HG03469 (cell line): Measurements from ENCODE around the gene NSUN2.
"Not testable (repeated sequence)": the region's sequence is repeated elsewhere in the genome, so short reads cannot be mapped to it uniquely, and the experiment has no call there.

Source experiments
- ATAC-seq: cut with Tn5 transposase; IDR thresholded peaks from one replicate; pipeline ENCODE4 v1.9.1; 2021; ENCODE audit warnings: mild to moderate bottlenecking, moderate library complexity, moderate number of reproducible peaks; ENCODE audit not compliant: unreplicated experiment

Gene NSUN2

GRCh38 chr5:6645571-6646362, 12.9 kb upstream of the NSUN2 start:
- not testable (repeated sequence) for ATAC-seq

GRCh38 chr5:6644794-6645241, 12.0 kb upstream of the NSUN2 start:
- ATAC-seq, result no peak

GRCh38 chr5:6642655-6643054, 9.8 kb upstream of the NSUN2 start:
- ATAC-seq, result no peak

DNA sequence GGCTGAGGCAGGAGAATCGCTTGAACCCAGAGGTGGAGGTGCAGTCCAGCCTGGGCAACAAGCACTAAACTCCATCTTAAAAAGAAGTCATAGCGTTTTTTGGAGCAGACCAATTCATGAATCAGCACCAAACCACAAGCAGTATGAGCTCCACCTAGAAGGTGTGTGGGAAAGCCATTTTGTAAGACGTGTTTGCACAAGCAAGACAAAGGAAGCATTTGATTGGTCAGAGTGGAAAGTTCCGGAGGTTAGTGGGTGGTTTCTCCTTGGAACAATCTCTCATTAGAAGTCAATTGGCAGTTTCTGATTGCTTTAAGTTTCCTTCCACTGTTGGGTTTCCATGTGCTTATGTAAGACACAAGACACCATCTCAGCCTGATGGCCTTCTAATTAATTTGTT, 5.4 kb upstream of the NSUN2 start:
- ATAC-seq, result no peak

DNA sequence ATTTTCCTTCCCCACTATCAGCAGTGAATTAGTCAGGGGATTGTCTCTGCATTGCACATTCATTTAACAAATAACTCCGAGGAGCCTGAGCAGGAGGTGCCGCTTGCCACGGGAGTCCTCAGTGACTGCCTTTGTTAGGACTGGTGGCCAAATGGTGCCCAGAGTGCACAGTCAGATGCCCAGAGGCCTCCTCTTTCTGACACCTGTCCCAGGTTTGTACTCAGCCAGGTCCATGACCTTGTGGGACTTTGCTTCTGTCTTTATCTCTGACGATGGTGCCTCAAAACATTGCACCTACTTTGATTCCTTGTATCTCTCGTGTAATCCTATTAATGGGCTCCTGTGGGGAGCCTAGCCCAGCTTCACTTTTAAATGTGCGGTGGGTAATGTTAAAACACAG, 4.7 kb upstream of the NSUN2 start:
- ATAC-seq, result no peak

DNA sequence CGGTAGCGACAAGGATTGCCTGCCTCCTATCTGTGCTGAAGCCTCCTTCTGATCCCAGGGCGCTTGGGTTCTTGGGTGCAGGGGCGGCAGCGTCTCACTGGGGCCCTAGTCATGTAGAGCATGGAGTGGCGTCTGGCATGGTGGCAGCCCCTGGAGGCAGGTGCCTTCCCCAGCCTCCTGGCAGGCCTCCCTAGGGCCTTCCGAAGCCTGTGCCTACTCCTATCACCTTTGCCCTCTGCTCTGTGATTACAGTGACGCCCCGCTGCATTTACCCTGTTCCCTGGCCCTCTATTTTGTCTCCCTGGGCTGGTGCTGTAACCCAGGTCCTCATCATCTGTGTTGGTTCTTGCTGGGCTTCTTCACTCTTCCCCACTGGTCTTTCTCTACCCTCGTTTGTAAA, 4.2 kb upstream of the NSUN2 start:
- ATAC-seq, result no peak

GRCh38 chr5:6636293-6636692, 3.4 kb upstream of the NSUN2 start:
- ATAC-seq, result no peak

DNA sequence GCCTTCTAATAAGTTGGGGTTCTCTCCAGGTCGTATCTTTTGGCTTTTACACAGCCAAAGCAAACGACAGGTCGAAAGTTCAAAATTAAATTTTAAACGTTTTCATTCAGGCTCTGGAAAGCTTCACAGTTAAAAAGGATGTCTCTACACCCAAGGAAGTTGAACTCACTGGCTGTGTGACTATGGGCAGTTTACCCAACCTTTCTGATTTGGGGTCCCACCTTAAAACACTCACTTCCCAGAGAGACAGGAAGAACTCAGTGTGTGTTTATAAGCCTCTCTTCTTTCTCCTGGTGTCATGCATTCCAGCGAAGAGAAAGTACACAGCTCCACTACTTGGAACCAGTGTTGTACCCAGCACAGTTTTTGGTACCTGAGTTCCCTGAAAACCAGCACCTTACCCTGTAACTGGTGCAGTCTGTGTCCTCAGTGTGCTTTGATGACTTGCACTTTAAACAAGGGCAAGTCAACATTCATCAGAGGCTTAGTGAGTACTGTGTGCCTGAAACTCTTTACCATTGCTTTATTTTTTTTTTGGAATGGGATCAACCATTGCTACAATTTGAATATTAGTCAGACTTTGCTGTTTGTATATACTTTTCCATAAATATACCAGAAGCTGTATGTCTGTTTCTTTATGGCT, 2.1 kb upstream of the NSUN2 start:
- ATAC-seq, result no peak

- ATAC-seq, result no peak
Measured at GRCh38 chr5:6634306-6634705, 1.5 kb upstream of the NSUN2 start.

DNA sequence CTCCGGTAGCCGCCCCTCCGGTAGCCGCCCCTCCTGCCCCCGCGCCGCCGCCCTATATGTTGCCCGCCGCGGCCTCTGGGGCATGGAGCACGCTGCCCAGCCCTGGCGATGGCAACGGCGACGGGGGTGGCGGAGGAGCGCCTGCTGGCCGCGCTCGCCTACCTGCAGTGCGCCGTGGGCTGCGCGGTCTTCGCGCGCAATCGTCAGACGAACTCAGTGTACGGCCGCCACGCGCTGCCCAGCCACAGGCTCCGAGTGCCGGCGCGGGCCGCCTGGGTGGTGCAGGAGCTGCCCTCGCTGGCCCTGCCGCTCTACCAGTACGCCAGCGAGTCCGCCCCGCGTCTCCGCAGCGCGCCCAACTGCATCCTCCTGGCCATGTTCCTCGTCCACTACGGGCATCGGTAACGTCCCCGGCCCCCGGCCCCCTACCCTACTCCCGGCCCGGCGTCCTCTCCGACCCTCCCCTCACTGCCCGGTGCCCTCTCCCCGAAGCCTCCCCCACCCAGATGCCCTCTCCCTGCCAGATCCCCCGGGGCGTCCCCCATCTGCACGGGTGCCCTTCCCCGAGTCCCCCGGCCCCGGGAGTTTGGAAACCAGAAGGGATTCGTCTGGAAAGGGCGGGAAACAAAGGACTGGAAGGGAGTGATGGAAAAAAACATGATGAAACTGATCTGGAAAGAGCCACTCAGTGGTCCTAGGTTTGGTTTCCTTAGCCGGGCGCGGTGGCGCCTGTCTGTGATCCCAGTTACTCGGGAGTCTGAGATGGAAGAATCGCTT, 813 bp upstream of the NSUN2 start:
- peak; percentile 34 for ATAC-seq

DNA sequence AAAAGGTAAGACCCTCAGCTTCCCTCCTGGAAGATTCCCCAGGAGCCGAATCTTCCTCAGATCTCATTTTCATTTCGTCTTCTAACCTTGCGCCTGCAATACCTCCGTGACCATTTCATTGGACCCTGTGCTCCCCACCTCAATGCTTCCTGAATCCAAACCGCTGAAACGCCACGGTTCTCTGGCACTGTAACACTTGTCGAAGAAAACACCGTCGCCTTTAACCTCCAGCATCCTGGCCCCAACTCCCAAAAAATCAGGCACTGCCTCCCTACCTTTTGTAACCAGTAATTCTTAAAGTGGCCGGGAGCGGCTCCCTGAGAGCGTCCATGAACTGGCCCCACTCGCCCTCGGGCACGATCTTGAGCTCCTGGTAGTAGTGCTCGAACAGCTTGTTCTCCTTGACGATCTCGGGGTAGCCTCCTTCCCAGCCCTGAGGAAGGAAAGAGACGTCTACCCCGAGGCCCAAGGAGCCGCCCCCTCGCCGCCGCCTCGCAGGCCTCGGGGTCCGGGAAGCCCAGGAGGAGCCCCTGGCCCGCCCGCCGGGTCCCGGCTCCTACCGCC, 438 bp downstream of the NSUN2 start:
- peak; percentile 13 for ATAC-seq

DNA sequence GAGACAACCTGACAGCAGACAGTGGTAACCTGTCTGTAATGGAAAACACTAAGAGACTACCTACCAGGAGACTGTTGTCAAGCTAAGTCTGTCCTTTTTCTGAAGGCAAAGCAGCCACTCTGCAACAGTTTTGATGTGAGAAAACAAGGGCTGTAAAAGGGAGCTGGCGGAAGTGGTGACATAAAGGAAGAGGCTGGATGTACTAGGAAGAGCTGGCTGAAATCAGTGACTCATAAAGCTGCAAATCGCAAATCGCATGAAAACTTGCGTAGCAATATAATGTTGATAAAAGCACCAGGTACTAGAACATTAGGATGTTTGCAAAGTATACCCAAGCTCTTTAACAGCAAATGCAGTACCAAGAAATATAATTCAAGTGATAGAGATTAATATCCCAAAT, 1.4 kb downstream of the NSUN2 start:
- no peak for ATAC-seq

GRCh38 chr5:6626508-6626907, 6.3 kb downstream of the NSUN2 start:
- no peak for ATAC-seq

GRCh38 chr5:6623941-6624340, 8.9 kb downstream of the NSUN2 start:
- no peak for ATAC-seq

DNA sequence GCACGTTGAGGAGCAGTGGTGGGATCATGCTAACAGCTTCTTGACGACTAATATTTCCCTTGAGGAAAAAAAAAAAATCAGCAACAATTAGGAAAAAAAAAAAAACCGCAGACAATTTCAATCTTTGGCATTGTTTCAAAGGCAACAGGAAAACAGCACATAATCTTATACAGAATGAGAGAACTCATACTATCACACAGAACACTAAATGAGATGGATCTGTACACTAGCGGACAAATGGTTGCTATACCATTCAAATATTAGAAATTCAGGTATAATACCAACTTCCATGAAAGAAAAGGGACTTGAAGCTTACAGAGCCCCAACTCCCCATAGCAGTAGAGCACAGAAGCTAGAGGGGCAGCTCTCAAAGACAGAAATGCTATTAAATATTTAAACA, 9.6 kb downstream of the NSUN2 start:
- ATAC-seq, result no peak

- ATAC-seq, result no peak
Measured at GRCh38 chr5:6616632-6617031, 16.2 kb downstream of the NSUN2 start.

DNA sequence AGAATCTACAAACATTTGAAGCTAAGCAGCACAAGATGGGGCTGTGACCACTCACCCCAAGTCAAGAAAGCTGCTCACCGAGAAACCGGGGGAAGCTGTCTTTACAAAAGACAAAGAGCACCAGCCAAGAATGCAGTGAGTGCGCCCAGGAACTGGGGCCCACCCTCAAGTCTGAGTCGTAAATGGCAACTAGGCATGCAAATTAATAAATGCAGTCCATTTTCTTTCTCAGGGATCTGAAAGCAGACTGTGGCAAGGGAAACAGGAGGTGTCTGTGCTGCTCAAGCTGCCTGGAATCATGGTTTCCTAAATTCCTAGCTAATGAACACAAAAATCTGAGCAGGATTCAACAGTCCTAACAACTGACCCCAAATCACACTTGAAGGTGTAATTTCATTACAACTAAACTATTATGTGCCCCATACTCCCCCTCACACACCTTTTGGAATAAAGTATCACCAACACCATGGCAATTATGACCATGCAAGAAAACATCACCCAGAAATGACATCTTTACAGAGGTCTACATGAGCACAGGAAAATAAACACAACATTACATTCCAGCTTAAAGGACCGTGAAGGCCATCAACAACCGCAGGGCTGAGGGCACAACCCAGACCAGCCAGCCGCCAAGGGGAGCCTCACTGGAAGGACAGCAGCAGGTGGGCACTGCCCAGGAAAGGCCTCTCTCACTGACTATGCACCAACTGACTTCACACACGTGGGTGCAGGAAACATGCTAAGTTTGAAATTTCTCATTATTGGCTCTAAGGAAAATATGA, 17.6 kb downstream of the NSUN2 start:
- no peak for ATAC-seq

DNA sequence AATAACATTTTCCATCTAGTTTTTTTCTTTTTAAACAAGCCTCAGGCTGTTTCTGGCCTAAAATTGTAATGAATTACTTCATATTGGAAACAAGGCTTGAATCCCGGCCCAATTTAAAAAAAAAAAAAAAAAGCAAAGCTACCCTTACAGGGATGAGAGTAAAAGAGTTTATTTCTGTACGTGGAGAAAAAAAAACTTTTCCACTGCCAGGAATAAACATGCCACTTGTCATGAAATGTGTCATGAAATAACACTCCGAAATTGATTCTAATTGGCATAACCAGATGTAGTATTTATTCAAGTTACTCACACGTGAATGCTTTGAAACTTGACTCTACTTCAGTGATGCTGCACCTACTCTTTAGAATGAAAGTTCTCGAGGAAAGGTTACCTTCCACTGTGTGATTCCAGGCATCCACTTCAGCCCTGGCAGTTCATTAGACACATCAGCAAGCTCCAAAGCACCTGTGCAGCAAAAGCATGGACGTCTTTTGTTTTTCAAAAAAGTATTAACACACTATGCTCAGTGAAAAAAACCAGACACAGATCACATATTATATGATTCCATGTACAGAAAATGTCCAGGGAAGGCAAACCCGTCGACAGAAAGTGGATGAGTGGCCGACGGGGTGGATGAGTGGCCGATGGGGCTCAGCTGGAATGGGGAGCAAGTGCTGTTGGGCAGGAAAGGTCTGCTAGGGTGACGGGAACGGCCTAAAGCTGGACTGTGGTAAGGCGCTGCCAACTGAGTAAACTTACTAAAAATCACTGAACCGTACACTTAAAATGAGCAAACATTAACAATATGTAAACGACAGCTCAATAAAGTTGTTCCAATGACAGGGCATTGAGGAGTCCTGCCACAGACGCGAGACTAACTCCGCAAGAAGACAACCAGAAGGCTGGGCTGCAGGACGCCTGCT, 21.2 kb downstream of the NSUN2 start:
- ATAC-seq, result no peak

- ATAC-seq, result no peak
Measured at GRCh38 chr5:6608016-6608415, 24.8 kb downstream of the NSUN2 start.

- no peak for ATAC-seq
Measured at GRCh38 chr5:6607559-6607936, 25.3 kb downstream of the NSUN2 start.
